Neural cell (in vitro differentiated cells): Measurements from ENCODE around the gene DNMT3B. TPM values are rescaled to one million over a fixed set of nuclear protein-coding genes. Genes with fewer than 3 reads are reported as not detected.

Experiments used
- H2AFZ ChIP-seq: fragments of 200-600, 300-800 bp; sonication (generic), shearing (Covaris generic); 2 replicates; pipeline ENCODE4 v1.6.0; 2014; ENCODE audit warnings: low read depth, mild to moderate bottlenecking, antibody characterized with exemption, low read length, moderate library complexity
- H3F3A ChIP-seq: fragments of 200-600 bp; shearing (Covaris generic); 2 replicates; pipeline ENCODE4 v1.6.1; 2016; ENCODE audit warnings: mild to moderate bottlenecking, moderate library complexity, mixed read lengths, antibody characterized with exemption, low read length; ENCODE audit not compliant: insufficient read depth, poor library complexity, severe bottlenecking
- H3K27ac ChIP-seq: fragments of 200-600, 300-800 bp; sonication (generic), shearing (Covaris generic); 2 replicates; pipeline ENCODE4 v1.5.1; 2014; ENCODE audit warnings: mild to moderate bottlenecking, low read length, moderate library complexity
- H3K27me3 ChIP-seq: fragments of 300-800, 200-600 bp; sonication (generic), shearing (Covaris generic); 2 replicates; pipeline ENCODE4 v1.6.0; 2014; ENCODE audit warnings: mild to moderate bottlenecking, low read depth, low read length, moderate library complexity; ENCODE audit not compliant: insufficient read depth
- H3K36me3 ChIP-seq: fragments of 300-800, 200-600 bp; sonication (generic), shearing (Covaris generic); 2 replicates; pipeline ENCODE4 v1.5.1; 2014; ENCODE audit warnings: mild to moderate bottlenecking, antibody characterized with exemption, low read length, moderate library complexity; ENCODE audit not compliant: insufficient read depth
- H3K4me2 ChIP-seq: fragments of 300-800, 200-600 bp; sonication (generic), shearing (Covaris generic); 2 replicates; pipeline ENCODE4 v1.6.0; 2014; ENCODE audit warnings: mild to moderate bottlenecking, low read length
- H3K4me3 ChIP-seq: fragments of 300-800, 200-600 bp; sonication (generic), shearing (Covaris generic); 2 replicates; pipeline ENCODE4 v1.5.1; 2014; ENCODE audit warnings: mild to moderate bottlenecking, low read length, moderate library complexity
- H3K79me2 ChIP-seq: fragments of 200-600 bp; shearing (Covaris generic); replicated peaks from 2 replicates; pipeline ENCODE4 v1.6.0; 2014; ENCODE audit warnings: mild to moderate bottlenecking, low read length, moderate library complexity; ENCODE audit not compliant: insufficient read depth
- H3K9ac ChIP-seq: fragments of 300-800, 200-600 bp; sonication (generic), shearing (Covaris generic); 2 replicates; pipeline ENCODE4 v1.6.1; 2016; ENCODE audit warnings: mild to moderate bottlenecking, low read length, mixed read lengths
- H3K9me2 ChIP-seq: fragments of 200-600 bp; shearing (Covaris generic); 2 replicates; pipeline ENCODE4 v1.6.1; 2016; ENCODE audit warnings: mild to moderate bottlenecking, low read length, mixed read lengths; ENCODE audit not compliant: insufficient read depth
- H3K9me3 ChIP-seq: fragments of 200-600, 300-800 bp; sonication (generic), shearing (Covaris generic); 2 replicates; pipeline ENCODE4 v1.6.1; 2016; ENCODE audit warnings: mild to moderate bottlenecking, mixed run types, low read length, moderate library complexity, mixed read lengths
- H4K20me1 ChIP-seq: fragments of 200-600 bp; shearing (Covaris generic); 2 replicates; pipeline ENCODE4 v1.6.1; 2016; ENCODE audit warnings: mild to moderate bottlenecking, mixed run types; ENCODE audit not compliant: insufficient read depth
- CTCF ChIP-seq: fragments of 450-650 bp; IDR thresholded peaks from 2 replicates; pipeline ENCODE4 v1.5.1; 2014; ENCODE audit warnings: antibody characterized with exemption, mild to moderate bottlenecking, moderate library complexity; ENCODE audit not compliant: poor library complexity, severe bottlenecking
- EP300 ChIP-seq: fragments of 450-650 bp; conservative IDR thresholded peaks from 2 replicates; pipeline ENCODE4 v1.6.1; 2014; ENCODE audit warnings: antibody characterized with exemption, mild to moderate bottlenecking, moderate library complexity; ENCODE audit not compliant: poor library complexity, severe bottlenecking
- EZH2 ChIP-seq: fragments of 200-600, 300-800 bp; shearing (Covaris generic), sonication (generic); IDR thresholded peaks from 2 replicates; pipeline ENCODE4 v1.6.1; 2014; ENCODE audit warnings: antibody characterized with exemption, low read length, borderline replicate concordance, mild to moderate bottlenecking; ENCODE audit not compliant: insufficient read depth, poor library complexity, severe bottlenecking
- MXI1 ChIP-seq: fragments of 450-650 bp; conservative IDR thresholded peaks from 2 replicates; pipeline ENCODE4 v1.6.1; 2014; ENCODE audit warnings: antibody characterized with exemption, mild to moderate bottlenecking; ENCODE audit not compliant: poor library complexity, severe bottlenecking
- POLR2AphosphoS5 ChIP-seq: IDR thresholded peaks from 2 replicates; pipeline ENCODE4 v1.6.1; 2012
- RAD21 ChIP-seq: fragments of 450-650 bp; conservative IDR thresholded peaks from 2 replicates; pipeline ENCODE4 v1.6.1; 2014; ENCODE audit warnings: antibody characterized with exemption, mild to moderate bottlenecking, moderate library complexity
- REST ChIP-seq: IDR thresholded peaks from 2 replicates; pipeline ENCODE4 v1.6.1; 2012; ENCODE audit warnings: borderline replicate concordance
- SMC3 ChIP-seq: fragments of 450-650 bp; conservative IDR thresholded peaks from 2 replicates; pipeline ENCODE4 v1.6.1; 2014; ENCODE audit warnings: antibody characterized with exemption, mild to moderate bottlenecking, moderate library complexity; ENCODE audit not compliant: poor library complexity
- TAF1 ChIP-seq: IDR thresholded peaks from 2 replicates; pipeline ENCODE4 v1.6.1; 2012; ENCODE audit warnings: low read depth
- polyA plus RNA-seq: library from polyadenylated mRNA; depleted of rRNA; stranded (reverse); fragments of >200 nt; gene quantifications from 2 replicates; pipeline ENCODE4 v1.2.3, GENCODE V29; 2014

The DNMT3B gene
- polyA plus RNA-seq, 1 donor from 2014 or later: 8.7 TPM

DNA sequence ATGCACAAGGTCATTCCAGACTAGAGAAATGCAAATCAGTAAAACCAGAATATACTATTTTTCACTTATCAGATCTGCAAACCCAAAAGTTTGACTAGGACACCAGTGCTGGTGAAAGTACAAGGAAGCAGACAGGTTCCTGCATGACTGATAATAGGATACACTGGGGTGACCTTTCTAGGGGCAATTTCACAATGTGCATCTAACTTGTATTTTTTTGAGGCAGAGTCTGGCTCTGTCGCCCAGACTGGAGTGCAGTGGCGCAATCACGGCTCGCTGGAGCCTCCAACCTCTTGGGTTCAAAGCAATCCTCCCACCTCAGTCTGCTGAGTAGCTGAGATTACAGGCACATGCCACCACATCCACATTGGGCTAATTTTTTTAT lies 30.3 kb upstream of the DNMT3B start:
- no peak overlapping the region for H3K27ac ChIP-seq
- no peak overlapping the region for H3K4me3 ChIP-seq
- H3K27me3 ChIP-seq: no peaks in the 10 kb centered on the region
- H3K4me2 ChIP-seq: no peak overlapping the region
- no peak overlapping the region for H2AFZ ChIP-seq
- no peaks in the 10 kb centered on the region for H3K36me3 ChIP-seq
- TF ChIP-seq SMC3: no peak
- TF ChIP-seq CTCF: no peak
- TF ChIP-seq EZH2: no peak
- no peak for TF ChIP-seq TAF1
- no peak for TF ChIP-seq EP300
- no peaks in the 10 kb centered on the region for H3K9me3 ChIP-seq
- H3K9ac ChIP-seq: no peak overlapping the region
- no peaks in the 10 kb centered on the region for H4K20me1 ChIP-seq
- H3K9me2 ChIP-seq: no peaks in the 10 kb centered on the region
- no peaks in the 10 kb centered on the region for H3F3A ChIP-seq
- no peaks in the 10 kb centered on the region for H3K79me2 ChIP-seq

DNA sequence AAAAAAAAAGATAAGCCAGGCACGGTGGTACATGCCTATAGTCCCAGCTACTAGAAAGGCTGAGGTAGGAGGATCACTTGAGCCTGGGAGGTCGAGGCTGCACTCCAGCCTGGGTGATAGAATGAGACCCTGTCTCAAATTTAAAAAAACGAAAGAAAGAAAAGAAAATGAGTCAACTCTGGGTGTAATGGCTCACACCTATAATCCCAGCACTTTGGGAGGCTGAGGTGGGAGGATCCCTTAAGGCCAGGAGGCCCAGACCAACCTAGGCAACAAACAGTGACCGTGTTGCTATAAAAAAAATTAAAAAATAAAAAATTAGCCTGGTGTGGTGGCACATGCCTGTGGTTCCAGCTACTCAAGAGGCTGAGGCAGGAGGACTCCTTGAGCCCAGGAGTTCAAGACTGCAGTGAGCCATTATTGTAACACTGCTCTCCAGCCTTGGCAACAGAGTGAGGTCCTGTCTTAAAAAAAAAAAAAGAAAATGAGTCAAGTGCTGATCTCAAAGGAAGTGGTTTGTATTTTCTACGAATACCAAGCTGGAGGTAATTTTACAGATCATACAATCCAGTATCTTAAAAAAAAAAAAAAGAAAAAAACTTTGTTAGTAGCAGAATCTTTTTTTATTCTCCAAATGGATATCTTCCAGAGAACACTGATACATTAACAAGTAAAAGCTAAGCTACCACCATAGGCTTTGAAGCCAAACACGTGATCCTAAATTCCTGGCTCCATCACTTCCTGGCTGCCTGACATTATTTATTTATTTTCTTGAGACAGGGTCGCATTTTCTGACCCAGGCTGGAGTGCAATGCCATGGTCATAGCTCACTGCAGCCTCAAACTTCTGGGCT lies 24.6 kb upstream of the DNMT3B start:
- no peaks in the 10 kb centered on the region for H3K36me3 ChIP-seq
- H3K4me2 ChIP-seq: no peak overlapping the region
- H3K9ac ChIP-seq: no peak overlapping the region
- H2AFZ ChIP-seq: no peak overlapping the region
- peaks cover 4% of the 10 kb centered on the region for H3K79me2 ChIP-seq
- H4K20me1 ChIP-seq: no peaks in the 10 kb centered on the region
- no peaks in the 10 kb centered on the region for H3K9me2 ChIP-seq
- H3K27me3 ChIP-seq: no peaks in the 10 kb centered on the region
- no peak overlapping the region for H3K4me3 ChIP-seq
- H3K27ac ChIP-seq: no peak overlapping the region
- H3F3A ChIP-seq: no peaks in the 10 kb centered on the region
- TF ChIP-seq RAD21 (no peak), EZH2 (no peak), TAF1 (no peak), MXI1 (no peak), EP300 (no peak), REST (no peak), POLR2AphosphoS5 (no peak), CTCF (no peak), SMC3 (no peak)
- H3K9me3 ChIP-seq: no peaks in the 10 kb centered on the region
